ENCODE measurements around the gene SLC16A11. TPM values are rescaled to one million over a fixed set of nuclear protein-coding genes. Genes with fewer than 3 reads are reported as not detected.

Gene SLC16A11
- total and polyA plus RNA-seq, 9 donors: 0.04 to 0.37 (median 0.14) TPM; not detected in 1

- Histone ChIP-seq H3K4me1 (ENCODE audit: control insufficient read depth, insufficient read depth, low read length) (peaks cover 30% of the 10 kb centered on the region), H3K27ac (ENCODE audit: low read length) (no peak overlapping the region), H3K9me3 (replicated peaks; ENCODE audit: control insufficient read depth, low read depth, low read length) (no peaks in the 10 kb centered on the region), H3K4me3 (ENCODE audit: low read length) (no peak overlapping the region), H3K36me3 (ENCODE audit: control insufficient read depth, insufficient read depth, low read length) (peaks cover 10% of the 10 kb centered on the region), H3K27me3 (ENCODE audit: control insufficient read depth, insufficient read depth, low read length) (no peaks in the 10 kb centered on the region)
- no CpG with 5 or more reads among the region's 2 CpGs for WGBS (ENCODE audit: insufficient coverage)
- no peak for DNase-seq
Measured at GRCh38 chr17:7010523-7010922, 33.4 kb downstream of the SLC16A11 start.

GRCh38 chr17:7007143-7007542 is 36.7 kb downstream of the SLC16A11 start:
- peaks cover 20% of the 10 kb centered on the region for H3K36me3 ChIP-seq (ENCODE audit: control insufficient read depth, insufficient read depth, low read length)
- DNase-seq: no peak
- no peak overlapping the region for H3K27ac ChIP-seq (ENCODE audit: low read length)
- 78% methylated on average over 2 of the region's 2 CpGs for WGBS (ENCODE audit: insufficient coverage)
- no peak overlapping the region for H3K4me3 ChIP-seq (ENCODE audit: low read length)
- no peaks in the 10 kb centered on the region for H3K27me3 ChIP-seq (ENCODE audit: control insufficient read depth, insufficient read depth, low read length)
- peaks cover 11% of the 10 kb centered on the region for H3K4me1 ChIP-seq (ENCODE audit: control insufficient read depth, insufficient read depth, low read length)
- H3K9me3 ChIP-seq (replicated peaks; ENCODE audit: control insufficient read depth, low read depth, low read length): no peaks in the 10 kb centered on the region

GRCh38 chr17:7005716-7006115 is 38.2 kb downstream of the SLC16A11 start:
- Histone ChIP-seq H3K4me1 (ENCODE audit: control insufficient read depth, insufficient read depth, low read length) (peaks cover 1% of the 10 kb centered on the region), H3K4me3 (ENCODE audit: low read length) (no peak overlapping the region), H3K27me3 (ENCODE audit: control insufficient read depth, insufficient read depth, low read length) (no peaks in the 10 kb centered on the region), H3K36me3 (ENCODE audit: control insufficient read depth, insufficient read depth, low read length) (peaks cover 35% of the 10 kb centered on the region), H3K27ac (ENCODE audit: low read length) (no peak overlapping the region), H3K9me3 (replicated peaks; ENCODE audit: control insufficient read depth, low read depth, low read length) (no peaks in the 10 kb centered on the region)
- DNase-seq: no peak
- WGBS (ENCODE audit: insufficient coverage): 68% methylated on average over 4 of the region's 7 CpGs

GRCh38 chr17:7004398-7005253 is 39.3 kb downstream of the SLC16A11 start:
- H3K27ac ChIP-seq (ENCODE audit: low read length): no peak overlapping the region
- H3K4me3 ChIP-seq (ENCODE audit: low read length): no peak overlapping the region
- H3K36me3 ChIP-seq (ENCODE audit: control insufficient read depth, insufficient read depth, low read length): peaks cover 41% of the 10 kb centered on the region
- WGBS (ENCODE audit: insufficient coverage): no CpG with 5 or more reads among the region's 2 CpGs
- no peaks in the 10 kb centered on the region for H3K9me3 ChIP-seq (replicated peaks; ENCODE audit: control insufficient read depth, low read depth, low read length)
- no peaks in the 10 kb centered on the region for H3K27me3 ChIP-seq (ENCODE audit: control insufficient read depth, insufficient read depth, low read length)
- no peaks in the 10 kb centered on the region for H3K4me1 ChIP-seq (ENCODE audit: control insufficient read depth, insufficient read depth, low read length)
- DNase-seq: peak; percentile 77

GRCh38 chr17:7003745-7004144 is 40.1 kb downstream of the SLC16A11 start:
- Histone ChIP-seq H3K27me3 (ENCODE audit: control insufficient read depth, insufficient read depth, low read length) (no peaks in the 10 kb centered on the region), H3K4me1 (ENCODE audit: control insufficient read depth, insufficient read depth, low read length) (no peaks in the 10 kb centered on the region), H3K36me3 (ENCODE audit: control insufficient read depth, insufficient read depth, low read length) (peaks cover 45% of the 10 kb centered on the region), H3K27ac (ENCODE audit: low read length) (no peak overlapping the region), H3K4me3 (ENCODE audit: low read length) (no peak overlapping the region), H3K9me3 (replicated peaks; ENCODE audit: control insufficient read depth, low read depth, low read length) (no peaks in the 10 kb centered on the region)
- no CpG with 5 or more reads among the region's 2 CpGs for WGBS (ENCODE audit: insufficient coverage)
- DNase-seq: no peak

GRCh38 chr17:7002288-7003047 is 41.4 kb downstream of the SLC16A11 start:
- no peak for DNase-seq
- H3K9me3 ChIP-seq (replicated peaks; ENCODE audit: control insufficient read depth, low read depth, low read length): no peaks in the 10 kb centered on the region
- WGBS (ENCODE audit: insufficient coverage): 92% methylated on average over 4 of the region's 6 CpGs
- no peaks in the 10 kb centered on the region for H3K4me1 ChIP-seq (ENCODE audit: control insufficient read depth, insufficient read depth, low read length)
- no peak overlapping the region for H3K4me3 ChIP-seq (ENCODE audit: low read length)
- no peaks in the 10 kb centered on the region for H3K27me3 ChIP-seq (ENCODE audit: control insufficient read depth, insufficient read depth, low read length)
- H3K36me3 ChIP-seq (ENCODE audit: control insufficient read depth, insufficient read depth, low read length): peaks cover 50% of the 10 kb centered on the region
- no peak overlapping the region for H3K27ac ChIP-seq (ENCODE audit: low read length)

GRCh38 chr17:7001318-7001961 is 42.5 kb downstream of the SLC16A11 start:
- Histone ChIP-seq H3K27ac (ENCODE audit: low read length) (no peak overlapping the region), H3K36me3 (ENCODE audit: control insufficient read depth, insufficient read depth, low read length) (peaks cover 45% of the 10 kb centered on the region), H3K27me3 (ENCODE audit: control insufficient read depth, insufficient read depth, low read length) (peaks cover 9% of the 10 kb centered on the region), H3K4me3 (ENCODE audit: low read length) (no peak overlapping the region), H3K9me3 (replicated peaks; ENCODE audit: control insufficient read depth, low read depth, low read length) (no peaks in the 10 kb centered on the region), H3K4me1 (ENCODE audit: control insufficient read depth, insufficient read depth, low read length) (peaks cover 5% of the 10 kb centered on the region)
- WGBS (ENCODE audit: insufficient coverage): 67% methylated on average over 9 of the region's 10 CpGs
- no peak for DNase-seq

GRCh38 chr17:6998855-6999508 is 44.9 kb downstream of the SLC16A11 start:
- H3K36me3 ChIP-seq (ENCODE audit: control insufficient read depth, insufficient read depth, low read length): peaks cover 45% of the 10 kb centered on the region

GRCh38 chr17:6997171-6997570 is 46.7 kb downstream of the SLC16A11 start:
- peaks cover 32% of the 10 kb centered on the region for H3K27me3 ChIP-seq (ENCODE audit: control insufficient read depth, insufficient read depth, low read length)
- no peak overlapping the region for H3K27ac ChIP-seq (ENCODE audit: low read length)
- 72% methylated on average over 4 of the region's 8 CpGs for WGBS (ENCODE audit: insufficient coverage)
- H3K36me3 ChIP-seq (ENCODE audit: control insufficient read depth, insufficient read depth, low read length): peaks cover 34% of the 10 kb centered on the region
- H3K9me3 ChIP-seq (replicated peaks; ENCODE audit: control insufficient read depth, low read depth, low read length): no peaks in the 10 kb centered on the region
- peaks cover 15% of the 10 kb centered on the region for H3K4me1 ChIP-seq (ENCODE audit: control insufficient read depth, insufficient read depth, low read length)
- H3K4me3 ChIP-seq (ENCODE audit: low read length): no peak overlapping the region
- DNase-seq: no peak

More at GRCh38 chr17:6998855-6999508, 44.9 kb downstream of the SLC16A11 start:
- 82% methylated on average over 5 of the region's 11 CpGs for WGBS (ENCODE audit: insufficient coverage)
- H3K4me1 ChIP-seq (ENCODE audit: control insufficient read depth, insufficient read depth, low read length): peaks cover 15% of the 10 kb centered on the region
- no peaks in the 10 kb centered on the region for H3K9me3 ChIP-seq (replicated peaks; ENCODE audit: control insufficient read depth, low read depth, low read length)
- H3K4me3 ChIP-seq (ENCODE audit: low read length): no peak overlapping the region
- H3K27me3 ChIP-seq (ENCODE audit: control insufficient read depth, insufficient read depth, low read length): peaks cover 29% of the 10 kb centered on the region
- no peak for DNase-seq
- no peak overlapping the region for H3K27ac ChIP-seq (ENCODE audit: low read length)
